Ureter (tissue), 1 donor: ENCODE data around the gene TMEM117. TPM values are rescaled to one million over a fixed set of nuclear protein-coding genes. Genes with fewer than 3 reads are reported as not detected.

Experiments used
- DNase-seq: peaks from one replicate; pipeline ENCODE4 v3.0.0-alpha.2; 2020; ENCODE audit warnings: low spot score
- total RNA-seq: library from RNA; stranded (reverse); gene quantifications from one replicate; pipeline ENCODE4 v1.2.4, GENCODE V29; 2023
- donor health status: DM: yes; HTN: yes; CAD: no.

TMEM117 gene
- total RNA-seq, 1 donor from 2014 or later = 16.7 TPM

DNA sequence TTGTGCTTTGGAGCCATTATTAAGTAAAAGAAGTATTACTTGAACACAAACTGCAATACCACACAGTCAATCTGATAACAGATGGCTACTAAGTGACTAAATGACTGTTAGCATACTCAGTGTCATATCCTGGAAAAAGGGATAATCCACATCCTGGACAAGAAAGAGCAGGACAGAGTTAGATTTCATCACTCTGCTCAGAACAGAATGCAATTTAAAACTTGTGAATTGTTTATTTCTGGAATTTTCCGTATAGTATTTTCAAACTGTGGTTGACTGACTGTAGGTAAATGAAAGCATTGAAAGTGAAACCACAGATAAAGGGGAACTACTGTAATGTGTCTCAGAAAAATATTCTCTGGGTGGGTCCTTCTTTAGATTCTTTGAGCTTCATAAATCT is 458.8 kb downstream of the TMEM117 start:
- DNase-seq = no peak

GRCh38 chr12:44295958-44296623 is 460.2 kb downstream of the TMEM117 start:
- DNase-seq = no peak

DNA sequence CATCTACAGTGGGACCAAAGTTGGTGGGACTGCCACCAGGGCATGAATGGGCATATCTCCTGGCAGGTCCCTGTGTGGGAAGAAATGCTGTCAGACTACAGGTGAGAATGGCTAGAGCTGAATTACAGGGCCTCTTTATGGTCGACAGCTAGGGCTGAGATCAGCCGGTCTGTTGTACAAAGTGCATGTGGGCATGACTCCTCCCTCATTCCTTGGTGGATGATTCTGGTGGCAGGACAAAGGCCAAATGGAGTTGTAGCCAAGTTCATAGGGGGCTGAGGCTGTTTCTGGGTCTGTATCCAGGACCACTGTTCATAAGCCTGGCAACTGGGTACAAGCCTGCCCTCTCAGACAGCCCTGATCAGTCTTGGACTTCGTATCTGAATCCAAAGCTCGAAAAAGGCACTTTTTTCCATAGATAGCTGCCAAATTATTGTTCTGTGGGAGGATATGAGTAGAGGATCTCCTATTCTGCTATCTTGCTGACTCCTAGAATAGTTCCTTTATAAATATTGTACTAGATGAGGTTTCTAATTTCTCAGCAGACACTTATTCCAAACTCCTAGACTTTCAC is 460.8 kb downstream of the TMEM117 start:
- DNase-seq = no peak

GRCh38 chr12:44299524-44299923 is 463.6 kb downstream of the TMEM117 start:
- DNase-seq = no peak

DNA sequence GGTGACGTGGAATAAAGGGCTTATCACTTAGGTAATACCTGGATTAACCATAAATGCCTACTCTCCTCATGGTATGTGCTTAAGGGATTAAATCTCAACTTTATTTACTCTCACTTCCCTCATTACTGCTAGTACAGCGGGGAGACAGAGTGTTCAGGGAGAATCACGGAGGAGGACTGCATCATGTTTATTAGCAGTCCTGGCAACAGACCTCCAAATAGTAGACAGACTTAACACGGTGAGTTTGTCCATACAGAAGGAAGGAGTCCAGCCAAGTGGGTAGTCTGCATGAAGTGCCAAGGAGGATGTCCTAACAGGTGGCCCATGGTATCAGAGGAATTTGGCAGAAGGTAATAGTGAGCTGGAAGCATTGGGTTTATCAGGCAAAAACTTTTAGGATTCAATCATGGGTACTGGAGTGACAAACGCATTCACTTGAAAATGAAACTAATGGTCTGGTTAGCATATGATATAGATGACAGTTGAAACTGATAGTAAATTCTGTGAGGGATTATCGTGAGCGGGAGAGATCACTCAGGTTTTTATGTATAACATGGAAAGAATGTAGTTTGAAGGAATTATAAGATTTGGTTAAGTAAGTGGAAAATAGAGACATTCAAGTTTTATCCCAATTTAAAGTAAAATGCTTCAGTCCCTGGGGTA is 471.8 kb downstream of the TMEM117 start:
- no peak for DNase-seq

- DNase-seq = no peak
Measured at GRCh38 chr12:44313188-44313587, 477.3 kb downstream of the TMEM117 start.

DNA sequence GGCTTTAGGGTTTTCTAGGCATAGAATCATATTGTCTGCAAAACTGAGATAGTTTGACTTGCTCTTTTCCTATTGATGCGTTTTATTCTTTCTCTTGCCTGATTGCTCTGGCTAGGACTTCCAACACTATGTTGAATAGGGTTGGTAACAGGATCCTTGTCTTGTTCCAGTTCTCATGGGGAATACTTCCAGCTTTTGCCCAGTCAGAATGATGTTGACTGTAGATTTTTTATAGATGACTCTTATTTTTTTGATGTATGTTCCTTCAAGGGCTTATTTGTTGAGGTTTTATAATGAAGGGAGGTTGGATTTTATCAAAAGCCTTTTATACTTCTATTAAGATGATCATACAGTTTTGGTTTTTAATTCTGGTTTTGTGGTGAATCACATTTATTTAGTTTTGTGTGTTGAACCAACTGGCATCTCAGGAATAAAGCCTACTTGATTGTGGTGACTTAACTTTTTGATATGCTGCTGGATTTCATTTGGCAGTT is 478.2 kb downstream of the TMEM117 start:
- DNase-seq = no peak

DNA sequence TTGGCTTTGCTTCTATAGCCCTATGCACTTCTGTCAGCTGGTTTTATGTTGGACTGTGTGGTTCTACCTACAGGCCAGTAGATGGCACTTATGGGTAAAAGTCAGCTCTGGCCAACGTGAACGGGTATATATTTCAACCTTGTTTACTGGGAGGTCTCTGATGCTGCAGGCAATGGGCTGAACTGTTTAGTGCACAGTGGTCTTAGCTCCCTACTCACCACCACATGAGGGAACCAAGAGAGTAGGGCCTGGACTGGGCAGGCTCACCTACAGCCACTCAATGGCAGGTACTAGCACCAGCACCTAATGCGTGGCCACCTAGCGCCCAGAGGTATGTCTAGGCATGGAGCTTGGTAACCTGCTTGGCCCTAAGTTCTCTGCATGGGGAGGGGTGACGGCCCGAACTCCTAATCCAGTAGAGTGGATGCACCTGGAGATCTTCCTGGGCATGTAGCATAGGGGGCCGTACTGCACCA is 481.8 kb downstream of the TMEM117 start:
- no peak for DNase-seq

GRCh38 chr12:44331269-44331668 is 495.4 kb downstream of the TMEM117 start:
- DNase-seq = no peak

- DNase-seq = no peak
Measured at GRCh38 chr12:44334347-44334746, 498.5 kb downstream of the TMEM117 start.

DNA sequence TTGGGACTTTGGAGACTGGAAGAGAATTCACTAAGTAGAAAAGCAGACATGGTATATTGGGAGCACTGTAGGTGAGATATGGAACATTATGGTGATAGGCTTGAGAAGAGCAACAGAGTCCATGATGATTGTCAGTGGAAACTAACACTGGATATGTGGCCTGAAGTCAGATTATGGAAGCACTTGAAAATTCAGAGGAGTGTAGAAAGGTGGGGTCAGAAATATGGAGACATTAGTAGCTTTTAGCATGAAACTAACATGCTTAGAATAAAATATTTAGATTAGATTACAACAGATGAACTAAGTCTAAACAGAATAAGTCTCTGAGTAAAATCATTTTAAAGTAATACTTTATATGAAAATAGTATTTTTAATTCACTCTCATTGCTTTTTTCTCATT is 499.1 kb downstream of the TMEM117 start:
- DNase-seq = no peak

GRCh38 chr12:44336577-44336976 is 500.7 kb downstream of the TMEM117 start:
- no peak for DNase-seq

DNA sequence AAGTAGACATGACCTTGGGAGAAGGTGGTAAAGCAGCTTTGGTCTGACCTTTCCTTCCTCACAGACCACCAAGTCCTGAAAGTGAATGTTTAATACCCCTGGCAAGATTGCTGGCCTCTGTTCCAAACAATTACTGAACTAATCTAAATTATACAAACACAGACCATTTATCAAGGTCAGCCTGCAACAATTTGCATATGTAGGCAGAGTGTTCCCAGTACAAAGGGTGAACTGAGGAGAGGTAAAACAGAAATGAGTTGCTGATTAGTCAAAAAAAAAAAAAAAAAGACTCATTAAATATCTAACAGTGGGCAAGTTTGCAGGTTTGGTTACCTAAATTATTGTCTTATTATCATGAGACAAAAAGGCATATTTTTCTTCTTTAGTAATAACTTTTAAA is 506.5 kb downstream of the TMEM117 start:
- DNase-seq = no peak

DNA sequence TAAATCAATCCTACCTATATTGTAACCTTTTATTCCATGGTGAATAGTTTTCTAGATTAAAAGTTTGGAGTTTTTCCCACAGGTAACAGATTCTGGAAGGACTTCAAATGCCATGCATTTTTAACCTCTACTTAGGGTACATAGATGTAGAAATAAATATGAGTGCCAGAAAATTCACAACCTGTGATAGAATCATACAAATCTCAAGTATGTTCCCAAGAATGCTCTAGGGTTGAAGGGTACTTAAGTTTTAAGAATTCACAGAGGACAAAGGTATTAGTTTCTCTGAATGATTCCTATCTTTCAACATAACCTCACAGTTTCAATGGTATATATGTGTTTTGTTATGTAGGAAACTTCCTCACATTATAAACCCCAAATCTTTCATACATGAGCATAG is 511.3 kb downstream of the TMEM117 start:
- no peak for DNase-seq

DNA sequence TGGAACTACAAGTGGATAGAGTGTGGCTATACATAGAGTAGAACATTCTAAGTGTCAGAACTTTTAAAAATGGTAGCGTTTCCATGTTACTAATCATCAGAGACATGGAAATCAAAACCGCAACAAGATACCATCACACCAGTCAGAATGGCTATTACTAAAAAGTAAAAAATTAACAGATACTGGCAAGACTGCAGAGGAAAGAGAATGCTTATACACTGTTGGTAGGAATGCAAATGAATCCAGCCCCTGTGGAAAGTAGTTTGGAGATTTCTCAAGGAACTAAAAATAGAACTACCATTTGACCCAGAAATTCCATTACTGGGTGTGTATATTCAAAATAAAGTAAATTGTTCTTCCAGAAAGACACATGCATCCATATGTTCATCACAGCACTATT is 521.6 kb downstream of the TMEM117 start:
- DNase-seq = no peak

DNA sequence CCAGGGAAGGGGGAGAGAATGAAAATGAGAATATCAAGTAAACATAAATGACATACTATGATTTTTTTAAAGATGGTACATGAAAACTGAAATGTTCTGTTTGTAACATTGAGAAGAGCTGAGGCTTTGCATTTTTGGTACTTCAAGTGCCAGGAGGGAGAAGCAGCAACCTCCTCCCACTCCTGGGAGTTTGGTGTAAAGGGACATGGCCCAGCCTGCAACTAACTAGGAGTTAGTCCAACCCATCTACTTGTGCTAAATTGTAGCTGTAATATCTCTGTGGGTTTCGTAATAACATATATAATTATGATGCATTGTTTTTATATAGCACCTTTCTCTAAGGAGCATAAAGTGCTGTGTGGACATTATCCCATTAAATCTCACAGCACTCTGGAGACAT is 522.8 kb downstream of the TMEM117 start:
- no peak for DNase-seq

DNA sequence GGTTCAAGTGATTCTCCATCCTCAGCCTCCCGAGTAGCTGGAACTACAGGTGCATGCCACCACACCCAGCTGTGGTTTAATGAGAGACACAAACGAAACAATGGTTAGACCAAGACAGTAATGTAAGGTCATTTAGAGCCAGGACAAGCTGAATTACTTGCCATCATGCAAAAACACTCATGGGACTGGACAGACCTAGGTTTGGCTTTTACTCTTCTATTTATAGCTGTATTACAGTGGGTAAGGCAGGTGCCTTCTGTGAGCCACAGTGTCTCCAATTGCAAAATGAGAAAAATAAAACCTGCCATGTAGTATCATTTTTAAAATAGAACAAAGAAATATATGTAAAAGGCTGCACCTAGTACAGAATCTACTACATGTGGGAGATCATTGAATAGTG is 527.1 kb downstream of the TMEM117 start:
- no peak for DNase-seq

DNA sequence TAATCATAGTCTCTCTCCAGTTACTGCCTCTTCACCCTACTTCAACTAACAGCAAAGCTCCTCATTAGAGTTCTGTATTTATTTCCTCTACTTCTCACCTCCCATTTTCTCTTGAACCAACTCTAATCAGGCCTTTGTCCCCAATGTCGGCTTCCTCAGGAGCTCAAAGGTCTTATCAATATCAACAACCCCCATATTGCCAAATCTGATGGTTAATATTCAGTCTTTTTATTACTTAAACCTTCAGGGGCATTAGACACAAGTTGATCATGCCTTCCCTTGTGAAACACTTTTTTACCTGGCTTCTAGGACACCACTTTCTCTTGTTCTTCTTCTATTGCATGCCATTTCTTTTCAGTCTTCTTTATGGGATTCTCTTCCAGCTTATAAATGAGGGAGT is 531.3 kb downstream of the TMEM117 start:
- no peak for DNase-seq

GRCh38 chr12:44367916-44368315 is 532.0 kb downstream of the TMEM117 start:
- DNase-seq = no peak

DNA sequence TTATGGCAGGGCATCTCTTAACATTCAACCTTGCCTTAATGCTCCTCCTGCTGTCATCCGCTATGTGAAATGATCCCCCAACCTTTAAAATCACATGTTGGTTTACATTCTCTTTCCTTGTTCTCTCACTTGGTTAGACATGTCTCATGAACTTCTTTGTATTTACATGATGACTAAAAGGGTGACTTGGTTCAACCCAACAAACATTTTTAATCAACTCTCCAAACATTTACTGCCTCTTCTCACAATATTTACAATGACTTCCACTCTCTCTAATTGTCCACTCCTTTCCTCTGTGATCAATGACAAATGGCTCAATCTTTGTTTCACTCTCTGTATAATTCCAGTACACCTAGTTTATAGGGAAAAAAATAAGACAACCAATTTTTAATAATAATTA is 534.1 kb downstream of the TMEM117 start:
- no peak for DNase-seq

GRCh38 chr12:44370982-44371381 is 535.1 kb downstream of the TMEM117 start:
- no peak for DNase-seq

DNA sequence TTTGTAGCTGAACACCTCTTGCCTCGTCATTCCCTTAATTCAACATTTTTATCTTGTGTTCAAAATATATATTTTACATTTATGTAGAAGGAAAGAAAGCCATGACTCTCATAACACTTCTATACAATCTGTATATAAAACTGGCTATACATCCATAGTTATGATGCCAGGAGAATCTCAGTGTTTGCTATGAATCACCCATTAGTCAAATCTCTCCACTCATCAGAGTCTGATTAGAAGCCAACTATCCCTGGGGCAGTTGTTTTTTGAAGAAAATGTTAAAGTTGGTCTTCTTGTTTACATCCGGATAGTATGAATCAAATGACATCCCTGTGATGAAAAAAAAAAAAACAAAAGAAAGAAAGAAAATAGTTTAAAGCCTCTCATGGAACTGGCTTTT is 536.4 kb downstream of the TMEM117 start:
- DNase-seq = no peak

DNA sequence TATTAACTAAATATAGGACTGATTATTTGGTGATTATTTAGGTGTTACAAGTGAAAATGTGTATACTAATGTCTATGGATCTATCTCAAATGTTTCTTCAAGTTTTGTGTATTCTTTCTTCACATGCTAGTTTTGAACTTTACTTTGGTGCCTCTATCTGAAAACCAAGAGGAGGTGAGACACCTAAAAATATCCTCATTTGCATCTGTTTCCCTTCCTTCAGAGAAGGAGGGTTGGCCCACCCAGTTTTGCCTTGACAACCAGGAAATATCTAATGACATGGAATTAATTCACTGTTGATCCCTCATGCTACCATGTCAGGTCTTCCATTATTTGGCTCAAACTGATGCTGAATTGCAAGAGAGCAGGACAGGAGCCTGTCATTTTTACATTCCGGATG is 539.8 kb downstream of the TMEM117 start:
- DNase-seq = no peak
